Posterior cingulate gyrus (tissue), 11 donors: ENCODE measurements around the gene PLEKHA5.

Experiments used
- DNase-seq, 10 donors: peaks; one replicate each; pipeline versions ENCODE4 v3.0.0 to v3.0.0-alpha.2; 2020 to 2021; ENCODE audit warnings: mixed read lengths in 3 of 10
- intact Hi-C: fragments of 100-400 bp; cut with DNase I; formaldehyde crosslinking; loops from one replicate; pipeline ENCODE4 v1.15.1; 2023

Gene PLEKHA5

GRCh38 chr12:19192710-19193109 is 63.2 kb downstream of the PLEKHA5 start:
- DNase-seq: no peak
- intact Hi-C loops: no loop called here

DNA sequence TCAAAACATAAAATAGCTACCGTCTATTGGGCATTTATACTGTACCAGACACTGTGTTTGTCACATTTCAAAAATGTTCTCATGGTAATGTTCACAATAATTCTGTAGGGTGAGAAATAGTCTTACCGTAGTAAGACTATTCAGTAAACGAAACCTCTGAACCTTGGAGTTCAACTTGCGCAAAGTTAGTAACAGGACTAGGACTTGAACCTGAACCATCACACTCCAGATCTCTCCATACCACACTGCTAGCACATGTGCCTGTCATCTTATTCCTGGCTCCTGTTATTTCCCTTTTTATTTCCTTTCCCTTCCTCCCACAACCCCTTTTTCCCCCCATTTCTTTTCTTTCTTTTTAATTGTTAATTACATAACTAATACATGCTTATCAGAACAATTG is 65.4 kb downstream of the PLEKHA5 start:
- intact Hi-C loops: no loop called here
- no peak for DNase-seq

DNA sequence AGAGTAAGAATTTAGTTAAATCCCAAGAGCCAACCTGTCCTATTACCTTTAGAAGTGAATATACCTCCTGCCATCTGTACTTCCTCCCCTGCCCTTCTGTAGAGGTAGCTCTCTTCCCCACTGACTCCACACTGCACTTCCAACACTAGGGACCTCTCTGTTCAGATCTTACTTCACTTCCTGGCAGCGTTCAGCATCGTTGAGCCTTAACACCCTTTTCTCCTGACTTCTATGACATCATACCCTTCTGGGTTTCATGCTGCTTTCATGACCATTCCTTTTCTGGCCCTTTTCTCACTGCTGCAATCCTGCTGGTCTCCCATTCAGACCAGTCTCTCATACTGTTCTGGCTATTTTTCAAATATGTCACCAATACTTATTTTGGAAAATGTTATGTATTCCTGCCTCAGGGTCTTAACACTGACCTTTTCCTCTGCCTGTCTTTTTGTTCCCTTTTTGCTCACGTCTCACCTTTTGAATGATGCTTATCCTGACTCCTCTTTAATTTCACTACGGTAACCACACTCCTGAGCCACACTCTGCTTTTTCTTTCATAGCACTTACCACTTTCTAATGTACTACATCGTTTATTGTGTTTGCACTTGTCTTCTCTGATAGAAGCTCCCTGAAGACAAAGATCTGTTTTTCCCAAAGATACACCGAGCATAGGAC is 67.6 kb downstream of the PLEKHA5 start:
- no peak for DNase-seq
- intact Hi-C loops: no loop called here

DNA sequence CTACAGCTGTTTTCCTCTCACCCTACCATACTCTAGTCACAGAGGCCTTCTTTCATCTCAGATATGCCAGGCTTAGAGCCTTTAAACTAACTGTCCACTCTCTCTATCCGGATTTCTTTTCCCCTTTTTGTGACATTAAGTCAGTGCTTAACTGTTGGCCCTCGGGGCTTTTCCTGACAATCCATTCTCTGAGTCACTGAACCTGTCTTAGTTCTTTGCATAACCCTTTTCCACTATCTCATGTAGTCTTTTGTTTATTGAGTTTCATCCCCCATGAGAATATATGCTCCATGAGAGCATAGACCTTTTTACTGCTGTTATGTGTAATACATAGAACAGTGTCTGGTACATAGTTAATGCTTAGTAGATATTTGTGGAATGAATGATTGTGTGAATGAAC is 68.7 kb downstream of the PLEKHA5 start:
- DNase-seq: no peak
- intact Hi-C loops: no loop called here

DNA sequence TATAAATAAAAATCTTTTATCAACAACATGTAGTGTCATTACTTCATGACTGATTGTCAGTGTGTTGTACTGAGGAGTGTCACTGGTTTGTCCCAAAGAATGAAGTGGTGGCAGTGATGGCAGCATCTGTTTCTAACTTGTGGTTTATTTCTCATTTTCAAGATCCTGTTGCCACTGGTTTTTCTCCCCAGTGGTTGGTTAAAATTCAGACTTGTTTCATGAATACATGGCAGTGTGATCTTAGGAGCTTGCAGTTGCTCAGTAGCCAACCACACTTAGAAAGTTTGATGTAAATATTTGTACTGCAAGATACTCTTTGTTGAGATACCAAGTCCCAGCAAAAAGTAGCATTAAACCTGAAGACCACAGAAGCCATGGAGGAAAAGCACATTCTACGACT is 69.8 kb downstream of the PLEKHA5 start:
- intact Hi-C loops: no loop called here
- DNase-seq: no peak

DNA sequence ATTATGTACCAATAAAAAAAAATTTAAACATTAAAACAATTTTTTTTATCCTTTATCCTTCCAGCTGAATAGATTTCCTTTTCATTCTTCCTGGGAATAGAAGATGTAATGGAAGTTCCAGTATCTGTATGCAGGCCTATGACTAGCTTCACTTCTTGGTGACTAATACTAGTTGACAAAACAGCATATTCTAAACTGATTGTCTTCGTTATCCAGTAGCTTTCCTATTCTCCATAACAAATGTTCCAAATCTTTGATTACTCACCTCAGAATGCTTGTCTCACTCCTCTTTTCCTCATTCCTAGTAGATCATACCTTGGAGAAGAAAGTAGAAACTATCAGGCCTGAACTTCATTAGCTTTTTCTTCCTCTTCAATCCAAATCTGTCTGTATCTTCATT is 70.7 kb downstream of the PLEKHA5 start:
- no peak for DNase-seq
- intact Hi-C loops: no loop called here

- intact Hi-C loops: no loop called here
- no peak for DNase-seq
Measured at GRCh38 chr12:19201661-19202060, 72.1 kb downstream of the PLEKHA5 start.

DNA sequence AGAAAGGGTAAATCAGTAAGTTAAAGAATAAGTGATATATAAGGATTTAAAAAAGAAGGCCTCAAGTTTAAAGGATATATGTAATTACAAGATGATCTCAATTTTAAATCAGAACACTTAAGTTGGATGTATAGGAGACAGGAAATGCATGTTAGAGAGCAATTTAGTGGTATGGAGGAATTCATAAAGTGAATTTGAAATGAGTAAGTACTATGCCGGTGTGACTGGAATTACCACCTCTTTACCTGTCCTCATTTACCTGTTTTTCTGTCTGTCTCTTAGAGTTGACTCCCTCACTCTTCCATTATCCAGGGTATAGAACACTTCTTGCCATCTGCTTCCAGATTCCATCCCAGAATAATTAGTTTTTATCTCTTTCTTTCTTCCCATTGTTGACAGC is 73.5 kb downstream of the PLEKHA5 start:
- intact Hi-C loops: no loop called here
- no peak for DNase-seq

- intact Hi-C loops: no loop called here
- no peak for DNase-seq
Measured at GRCh38 chr12:19203539-19204506, 74.3 kb downstream of the PLEKHA5 start.

DNA sequence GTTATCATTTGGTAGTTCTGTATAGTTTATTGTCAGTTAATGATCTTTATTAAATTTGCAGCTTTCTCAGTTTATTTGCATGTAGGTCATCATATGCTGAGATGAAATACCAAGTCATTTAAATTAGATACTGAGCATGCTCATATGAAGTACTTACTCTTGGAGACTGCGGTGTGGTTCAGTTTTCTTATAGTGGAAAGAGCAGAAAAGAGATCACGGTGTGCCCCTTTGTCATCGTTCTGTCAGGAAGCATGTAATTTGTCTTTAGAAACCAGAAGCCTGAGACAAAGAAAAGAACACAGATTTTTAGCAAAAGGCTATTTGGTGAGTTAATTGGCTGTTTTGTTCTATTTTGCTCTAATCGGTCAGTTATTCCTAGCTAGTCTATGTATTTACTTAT is 75.6 kb downstream of the PLEKHA5 start:
- DNase-seq: no peak
- intact Hi-C loops: no loop called here

DNA sequence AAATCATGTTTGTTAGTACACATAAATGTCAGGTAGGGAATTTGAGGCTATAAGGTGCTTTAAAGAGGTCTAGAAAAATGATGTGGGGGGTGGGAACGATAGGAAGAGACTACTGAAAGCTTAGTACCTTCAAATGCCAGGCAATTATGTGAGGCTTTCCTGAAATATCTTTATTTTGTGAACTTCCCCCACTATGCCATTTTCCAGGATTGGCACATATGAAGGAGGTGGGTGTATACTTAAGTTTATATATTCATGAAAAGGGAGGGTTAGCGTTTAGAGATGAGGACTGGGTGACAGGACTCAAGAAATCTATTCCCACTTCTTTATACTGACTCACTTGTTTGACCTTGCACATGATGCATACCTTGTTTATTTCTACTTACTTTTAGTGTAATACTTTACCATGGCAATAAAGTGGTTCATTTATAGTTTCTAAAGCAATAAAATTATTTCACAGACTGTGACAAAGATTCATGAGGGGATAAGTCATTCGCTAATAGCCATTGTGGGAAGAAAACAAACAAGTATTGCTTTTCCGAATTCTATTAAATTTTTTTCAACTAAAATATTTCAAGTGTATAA is 77.1 kb downstream of the PLEKHA5 start:
- no peak for DNase-seq
- intact Hi-C loops: no loop called here

GRCh38 chr12:19208456-19208855 is 78.9 kb downstream of the PLEKHA5 start:
- intact Hi-C loops: no loop called here
- DNase-seq: no peak

GRCh38 chr12:19209661-19210060 is 80.1 kb downstream of the PLEKHA5 start:
- no peak for DNase-seq
- intact Hi-C loops: no loop called here

GRCh38 chr12:19211802-19212201 is 82.3 kb downstream of the PLEKHA5 start:
- intact Hi-C loops: no loop called here
- no peak for DNase-seq

DNA sequence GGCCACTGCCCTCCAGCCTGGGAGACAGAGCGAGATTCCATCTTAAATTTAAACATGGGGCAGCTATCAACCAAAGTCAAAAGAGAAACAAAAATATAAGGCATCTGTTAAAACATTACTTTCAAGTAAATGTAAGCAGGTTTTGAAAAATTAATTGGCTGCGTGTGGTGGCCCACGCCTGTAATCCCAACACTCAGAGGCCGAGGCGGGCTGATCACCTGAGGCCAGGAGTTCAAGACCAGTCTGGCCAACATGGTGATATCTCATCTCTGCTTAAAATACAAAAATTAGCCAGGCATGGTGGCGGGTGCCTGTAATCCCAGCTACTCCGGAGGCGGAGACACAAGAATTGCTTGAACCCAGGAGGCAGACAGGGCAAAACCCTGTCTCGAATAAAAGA is 82.7 kb downstream of the PLEKHA5 start:
- peak in 1 of 10 donors; percentile 59 for DNase-seq
- intact Hi-C loops: no loop called here

DNA sequence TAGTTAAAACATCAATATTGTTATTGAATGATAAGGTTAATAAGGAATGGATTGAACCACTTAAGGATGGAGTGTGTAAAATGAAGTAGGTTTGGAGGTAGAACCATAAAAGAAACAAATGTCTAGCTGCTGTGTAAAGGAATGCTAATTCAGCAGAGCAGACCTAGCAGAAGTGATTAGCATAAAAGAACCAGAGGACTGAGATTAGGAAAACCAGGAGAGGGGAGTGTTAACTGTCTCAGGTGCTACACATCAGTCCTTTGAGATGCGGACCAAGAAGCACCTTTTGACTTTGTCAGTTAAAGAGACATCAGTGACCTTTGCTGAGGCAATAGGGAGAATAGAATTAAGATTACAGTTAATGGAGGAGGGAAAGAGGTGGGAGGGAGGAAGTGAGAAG is 84.5 kb downstream of the PLEKHA5 start:
- DNase-seq: no peak
- intact Hi-C loops: no loop called here

DNA sequence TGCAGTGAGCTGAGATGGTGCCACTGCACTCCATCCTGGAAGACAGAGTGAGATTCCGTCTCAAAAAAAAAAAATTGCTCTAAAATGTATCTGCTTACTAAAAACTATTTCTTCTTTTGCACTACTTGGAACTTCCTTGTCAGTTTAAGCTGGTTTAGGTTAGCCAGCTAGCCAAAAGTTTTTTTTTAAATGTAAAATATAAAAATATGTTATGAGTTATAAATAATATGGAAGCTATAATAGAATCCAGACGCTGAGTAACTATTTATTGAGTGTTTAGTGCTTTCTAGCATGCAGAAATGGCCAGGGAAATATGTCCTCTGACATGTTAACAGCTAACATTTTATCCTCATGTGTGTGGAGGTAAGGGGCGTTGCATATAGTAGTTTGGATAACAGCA is 85.6 kb downstream of the PLEKHA5 start:
- intact Hi-C loops: no loop called here
- DNase-seq: no peak

GRCh38 chr12:19217446-19217845 is 87.9 kb downstream of the PLEKHA5 start:
- intact Hi-C loops: no loop called here
- DNase-seq: no peak

DNA sequence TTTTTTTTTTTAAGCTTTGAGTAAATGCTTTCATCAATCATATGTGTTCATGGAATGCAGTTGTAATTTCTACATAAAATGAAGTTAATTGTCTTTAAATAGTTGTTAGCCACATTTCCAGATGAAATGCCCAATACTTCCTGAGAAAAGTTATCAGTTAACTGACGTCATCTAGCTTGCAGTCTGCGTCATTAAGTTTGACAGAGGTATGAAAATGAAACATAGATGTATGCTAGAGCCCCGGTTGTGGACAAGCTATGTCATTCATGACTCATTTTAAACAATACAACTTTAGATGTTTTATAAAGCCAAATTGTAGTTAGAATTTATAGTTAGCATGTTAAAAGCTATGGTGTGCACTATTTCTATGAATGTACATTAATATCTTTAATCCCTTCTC is 90.7 kb downstream of the PLEKHA5 start:
- DNase-seq: no peak
- intact Hi-C loops: no loop called here

GRCh38 chr12:19220852-19221466 is 91.4 kb downstream of the PLEKHA5 start:
- DNase-seq: no peak
- intact Hi-C loops: no loop called here

DNA sequence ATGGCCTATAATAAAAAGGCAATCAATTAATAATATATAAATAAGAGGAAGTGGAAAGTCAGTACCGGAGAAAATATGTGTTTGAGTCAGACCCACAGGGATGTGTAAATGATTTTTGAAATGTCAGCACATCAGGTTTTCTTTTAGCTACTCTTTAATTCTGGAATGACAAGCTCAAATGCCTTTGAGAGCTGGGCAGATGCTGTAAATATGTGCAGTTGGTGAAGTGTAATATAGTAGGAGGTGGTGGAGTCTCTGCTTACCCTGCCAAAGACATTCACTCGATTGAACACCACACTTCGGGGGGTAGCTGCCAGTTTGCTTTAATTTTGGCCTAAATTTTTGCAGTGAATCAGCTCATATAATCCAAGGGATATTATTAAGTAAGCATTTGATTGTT is 93.0 kb downstream of the PLEKHA5 start:
- peak in 1 of 10 donors; percentile 24 for DNase-seq
- intact Hi-C loops: no loop called here
